HUDEP-2 (cell line): ENCODE data around the gene KLC1.
"Not testable (repeated sequence)": the region's sequence is repeated elsewhere in the genome, so short reads cannot be mapped to it uniquely, and the experiment has no call there.

ENCODE experiments used
- DNase-seq, 76 experiments: peaks; one replicate each; lab custom pipeline; 2025; ENCODE audit not compliant: unreplicated experiment in 76 of 76; lab: John Stamatoyannopoulos, UW

Gene KLC1

DNA sequence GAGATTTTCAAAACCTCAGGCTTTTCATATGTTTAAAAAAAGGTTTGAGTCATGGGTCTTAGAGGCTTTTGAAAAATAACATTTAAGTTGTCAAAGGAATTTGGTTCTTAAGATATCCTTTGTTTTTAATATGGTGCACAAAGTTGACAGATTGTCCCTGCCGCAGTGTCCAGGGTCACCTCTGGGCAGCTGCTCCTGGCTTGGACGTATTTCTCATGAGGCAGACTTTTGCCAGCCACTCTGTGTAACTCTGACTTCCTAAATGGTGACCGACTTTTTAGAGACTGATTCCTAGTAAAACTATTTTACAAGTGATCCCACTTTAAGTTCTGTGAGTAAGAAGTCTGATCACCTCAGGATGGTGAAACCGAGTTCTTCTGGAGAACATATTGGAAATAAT lies 58.7 kb downstream of the KLC1 start:
- DNase-seq = no peak

DNA sequence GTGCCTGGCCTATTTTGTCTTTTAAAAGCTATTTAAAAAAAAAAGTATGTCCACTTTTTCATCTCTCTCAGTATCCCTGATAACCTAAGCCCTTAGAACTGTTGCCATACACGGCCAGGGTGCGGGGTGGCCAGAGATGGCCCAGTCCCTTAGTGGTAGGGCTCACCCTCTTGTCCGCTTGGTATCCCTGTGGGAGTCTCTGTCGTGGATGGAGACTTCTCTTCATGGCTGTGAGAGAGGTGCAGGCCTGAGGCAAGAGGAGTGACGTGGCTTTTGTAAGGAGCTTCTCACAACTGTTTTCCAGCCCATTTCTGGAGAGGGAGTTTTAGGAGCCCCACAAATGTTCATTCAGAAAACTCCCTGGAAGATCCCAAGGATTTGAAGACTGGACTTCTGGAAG lies 59.4 kb downstream of the KLC1 start:
- DNase-seq = no peak

DNA sequence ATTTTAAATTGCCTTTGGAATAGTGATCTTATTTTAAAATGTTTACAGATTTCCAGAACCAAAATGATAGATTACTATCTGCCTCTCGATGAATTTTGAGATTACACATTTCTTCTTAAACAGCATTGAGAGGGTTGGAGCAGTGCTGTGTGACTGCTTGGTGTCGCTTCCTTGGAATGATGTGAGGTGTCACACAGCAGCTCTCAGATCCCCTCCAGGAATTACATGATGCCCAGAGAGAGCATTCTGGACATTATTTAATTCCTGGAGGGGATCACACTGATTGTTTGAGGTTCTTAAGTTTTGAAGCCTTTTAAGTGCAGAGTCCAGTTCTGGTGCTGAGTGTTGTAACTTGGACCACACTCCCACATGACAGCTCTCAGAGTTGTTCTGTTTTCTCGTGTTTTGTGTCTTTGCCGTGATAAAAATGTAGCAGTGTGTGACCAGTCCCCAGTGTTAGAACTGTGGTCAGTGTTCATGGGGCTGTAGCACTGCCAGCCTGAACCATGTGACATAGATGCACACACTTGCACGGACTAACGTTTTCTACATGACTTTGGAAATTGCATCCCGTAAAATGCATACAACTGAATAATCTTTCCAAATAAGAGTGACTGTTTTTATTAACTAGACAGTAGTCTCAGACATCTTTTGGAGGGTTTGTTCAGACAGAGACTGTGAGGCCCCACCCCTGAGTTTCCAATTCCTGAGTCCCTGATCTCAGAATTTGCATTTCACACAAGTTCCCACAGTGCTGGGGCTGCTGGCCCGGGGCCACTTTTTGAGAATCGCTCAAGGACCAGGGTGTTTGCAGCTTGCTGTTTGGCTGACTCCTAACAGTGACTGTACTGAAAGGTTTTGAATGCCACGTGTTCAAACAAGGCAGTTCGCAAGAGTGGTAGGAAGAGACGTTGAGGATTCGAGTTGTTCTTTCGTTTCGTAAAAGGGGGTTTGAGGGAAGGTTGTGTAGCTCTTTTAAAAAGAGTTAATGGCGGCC lies 60.2 kb downstream of the KLC1 start:
- no peak for DNase-seq

DNA sequence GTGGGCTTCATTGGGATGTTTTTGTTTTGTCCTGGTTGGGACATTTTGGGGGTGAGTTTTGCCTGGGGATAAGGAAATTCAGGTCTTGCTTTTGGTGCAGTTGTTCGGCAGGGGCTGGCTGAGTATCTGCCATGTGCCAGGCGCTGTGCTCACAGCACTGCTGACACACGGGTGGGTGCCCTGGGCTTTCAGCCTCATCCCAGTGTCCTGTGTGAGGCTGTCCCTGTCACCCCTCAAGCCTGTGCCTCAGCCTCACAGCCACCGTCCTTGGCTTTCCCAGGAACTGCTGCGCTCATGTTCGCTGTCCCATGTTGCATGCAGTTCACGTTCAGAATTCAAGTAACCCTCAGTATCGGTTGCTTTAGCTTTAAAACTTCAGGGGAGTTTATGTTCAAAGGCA lies 61.3 kb downstream of the KLC1 start:
- DNase-seq = no peak

DNA sequence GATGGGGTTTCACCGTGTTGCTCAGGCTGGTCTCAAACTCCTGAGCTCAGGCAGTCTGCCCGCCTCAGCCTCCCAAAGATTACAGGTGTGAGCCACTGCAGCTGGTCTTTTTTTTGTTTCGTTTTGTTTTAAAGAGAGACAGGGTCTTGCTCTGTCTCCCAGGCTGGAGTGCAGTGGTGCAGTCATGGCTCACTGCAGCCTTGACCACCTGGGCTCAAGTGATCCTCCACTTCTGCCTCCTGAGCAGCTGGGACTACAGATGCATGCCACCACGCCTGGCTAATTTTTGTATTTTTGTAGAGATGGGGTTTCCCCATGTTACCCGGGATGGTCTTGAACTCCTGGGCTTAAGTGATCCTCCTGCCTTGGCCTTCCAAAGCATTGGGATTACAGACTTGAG lies 62.6 kb downstream of the KLC1 start:
- not testable (repeated sequence) for DNase-seq

DNA sequence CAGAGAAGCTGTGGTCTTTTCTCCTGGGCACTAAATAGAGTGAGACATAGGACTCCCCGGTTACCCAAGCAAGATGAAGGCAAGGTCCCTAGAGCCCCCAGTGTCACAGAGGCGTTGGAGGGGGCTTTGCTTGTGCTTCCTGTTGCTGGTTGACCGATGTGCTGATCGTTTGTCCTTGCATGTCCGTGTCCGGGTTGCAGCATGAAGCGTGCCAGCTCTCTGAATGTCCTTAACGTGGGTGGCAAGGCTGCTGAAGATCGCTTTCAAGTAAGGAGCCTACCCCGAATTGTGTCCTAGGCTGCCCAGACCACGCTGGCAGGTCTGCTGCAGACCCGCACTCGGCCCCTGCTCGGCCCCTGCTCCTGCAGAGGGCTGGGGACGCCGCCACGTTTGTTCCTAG lies 63.1 kb downstream of the KLC1 start:
- DNase-seq = no peak

DNA sequence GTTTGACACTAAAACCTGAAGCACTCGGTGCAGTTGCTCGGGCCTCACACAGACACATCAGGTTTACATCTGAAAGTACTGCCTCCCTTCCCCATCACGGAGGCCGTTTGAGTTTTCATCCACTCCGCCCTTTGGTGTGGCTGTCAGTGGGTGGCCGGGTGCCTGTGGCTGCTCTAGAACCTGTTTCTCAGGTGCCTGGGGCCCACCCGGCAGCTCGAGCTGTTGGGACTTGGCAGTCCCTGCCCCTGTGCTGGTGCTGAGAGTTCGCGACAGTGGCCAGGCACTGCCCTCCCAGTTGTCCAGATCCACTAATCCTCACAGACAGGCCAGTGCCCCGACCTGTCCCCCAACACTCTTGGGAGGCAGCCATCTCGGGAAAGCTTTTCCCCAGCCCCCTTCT lies 63.9 kb downstream of the KLC1 start:
- DNase-seq = no peak

GRCh38 chr14:103693515-103693914 lies 64.5 kb downstream of the KLC1 start:
- DNase-seq = peak in 1 of 76 experiments; percentile 8

- DNase-seq = no peak
Observed at GRCh38 chr14:103694572-103695026, 65.6 kb downstream of the KLC1 start.

DNA sequence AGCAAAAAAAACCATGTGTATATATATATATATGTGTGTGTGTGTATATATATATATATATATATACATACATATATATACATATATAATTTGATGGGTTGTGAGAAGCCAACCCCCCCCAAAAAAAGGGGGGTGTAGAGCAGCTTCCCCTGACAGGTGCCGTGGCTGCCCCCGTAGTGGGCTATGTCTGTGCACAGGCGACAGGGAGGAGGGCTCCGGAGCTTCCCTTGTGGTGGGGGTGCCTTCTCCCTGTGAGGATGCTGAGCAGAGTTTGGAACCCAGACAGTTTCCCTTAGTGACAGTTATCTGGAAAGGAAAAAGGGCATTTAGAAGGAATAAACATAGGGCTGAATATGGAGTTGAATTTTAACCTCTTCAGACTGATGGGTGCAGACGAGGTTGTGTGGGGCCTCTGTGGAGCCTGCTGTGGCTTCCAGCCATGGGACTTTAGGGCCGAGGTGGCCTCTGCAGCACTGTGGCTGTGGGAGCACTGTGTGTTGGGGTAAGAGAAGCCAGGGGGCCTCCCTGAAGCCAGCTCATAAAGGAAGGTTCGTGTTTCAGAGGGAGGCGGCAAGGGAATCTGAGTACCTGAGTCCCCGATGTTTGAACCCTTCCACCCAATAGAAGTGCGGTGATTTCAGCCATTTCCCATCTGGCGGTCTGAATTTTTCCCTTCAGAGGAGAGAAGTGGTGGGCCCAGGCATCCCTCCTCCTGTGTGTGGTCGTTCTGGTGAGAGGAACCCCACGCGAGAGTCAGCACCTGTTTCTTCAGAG lies 66.5 kb downstream of the KLC1 start:
- no peak for DNase-seq

DNA sequence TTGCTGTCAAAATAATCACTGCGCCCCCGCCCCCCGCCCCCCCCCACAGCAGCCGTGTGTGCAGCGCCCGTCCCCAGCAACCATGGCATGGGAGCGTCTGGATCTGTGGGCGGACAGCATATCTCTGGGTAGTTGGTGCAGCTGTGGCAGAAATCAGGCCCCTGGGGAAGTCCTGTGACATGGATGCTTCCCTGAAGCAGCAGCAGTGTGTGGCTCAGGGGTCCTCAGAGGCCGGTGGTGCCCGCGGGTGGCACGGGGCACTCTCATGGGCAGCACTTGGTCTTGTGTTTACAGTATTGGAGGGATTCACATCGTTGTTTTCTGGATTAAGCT lies 67.0 kb downstream of the KLC1 start:
- DNase-seq = no peak

DNA sequence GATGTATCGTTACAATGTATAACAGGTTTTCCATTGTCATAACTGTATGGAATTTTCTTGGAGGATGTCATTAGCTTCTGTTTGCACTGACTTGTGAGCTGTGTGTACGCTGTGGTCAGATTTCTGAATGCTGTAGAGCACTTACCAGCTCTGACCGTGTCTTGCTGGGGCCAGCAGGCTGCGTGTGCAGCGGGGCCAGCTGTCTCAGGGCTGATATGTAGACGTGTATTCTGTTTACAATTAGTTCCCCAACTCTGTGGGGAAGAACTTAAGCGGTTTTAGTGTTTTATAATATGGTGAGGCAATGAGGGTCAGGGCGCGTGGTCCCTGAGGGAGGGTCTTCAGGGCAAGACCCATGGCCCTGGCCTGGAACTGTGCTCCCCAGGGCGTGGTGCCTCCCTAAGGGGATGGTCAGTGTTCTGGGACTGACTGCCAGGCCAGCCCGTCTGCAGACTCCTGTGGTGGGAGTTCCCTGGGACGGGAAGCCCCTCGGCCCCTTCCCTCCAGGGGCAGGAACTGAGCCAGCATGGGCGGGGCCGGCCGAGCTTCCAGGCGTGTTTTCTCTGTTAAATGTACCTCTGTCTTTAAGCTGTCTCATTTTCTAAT lies 67.6 kb downstream of the KLC1 start:
- no peak for DNase-seq

DNA sequence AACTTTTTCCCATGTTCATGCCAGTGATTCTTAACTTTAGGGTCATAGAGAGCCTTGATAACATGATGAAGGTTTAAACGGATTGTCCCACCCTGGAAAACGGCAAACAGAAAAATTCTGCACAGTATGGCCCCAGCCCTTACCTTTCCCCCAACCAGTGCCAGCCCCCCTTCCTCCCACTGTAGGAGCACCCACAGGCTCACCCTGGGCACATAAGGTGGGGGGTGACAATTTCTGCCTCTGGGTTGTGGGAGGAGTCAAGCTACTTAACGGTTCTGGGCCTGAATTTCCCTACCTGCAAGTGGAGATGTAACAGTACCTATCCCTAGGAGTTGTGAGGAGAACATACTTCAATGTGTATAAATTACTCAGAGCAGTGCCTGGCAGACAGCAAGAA lies 68.2 kb downstream of the KLC1 start:
- DNase-seq = no peak

DNA sequence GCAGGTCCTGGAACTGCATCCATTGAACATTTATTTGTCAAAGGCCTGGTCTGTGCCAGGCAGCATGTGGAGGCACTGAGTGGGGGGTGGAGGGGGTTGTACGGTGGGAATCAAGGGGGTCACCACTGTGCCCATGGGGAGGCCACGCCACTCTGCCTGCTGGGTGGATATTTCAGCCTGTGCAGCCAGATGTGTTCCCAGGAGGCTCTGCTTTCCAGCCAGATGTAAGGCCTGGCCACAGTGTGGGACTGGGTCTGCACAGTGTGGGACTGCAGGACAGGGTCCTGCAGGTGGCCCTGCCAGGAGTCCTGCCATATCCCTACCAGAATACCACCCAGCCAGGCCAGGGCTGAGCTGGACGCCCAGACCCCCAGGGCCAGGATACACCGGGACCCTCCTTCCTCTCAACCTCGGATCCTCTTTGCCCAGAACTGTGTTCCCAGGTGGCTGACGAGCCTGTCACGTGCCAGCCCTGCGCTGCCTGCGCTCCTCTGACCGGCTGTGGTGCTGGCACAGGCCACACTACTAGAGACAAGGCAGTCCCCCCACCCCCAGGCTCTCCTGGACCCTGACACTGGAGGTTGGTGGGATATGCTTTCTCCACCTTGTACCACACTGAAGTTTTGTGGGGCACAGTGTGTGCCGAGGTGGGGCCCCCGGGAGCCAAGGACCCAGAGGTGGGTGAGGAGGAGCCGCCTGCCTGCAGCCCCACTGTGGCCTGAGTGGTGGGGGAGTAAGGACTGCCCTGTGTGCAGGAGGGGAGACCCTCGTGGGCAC lies 68.8 kb downstream of the KLC1 start:
- no peak for DNase-seq

- DNase-seq = no peak
Observed at GRCh38 chr14:103698380-103699260, 69.6 kb downstream of the KLC1 start.

GRCh38 chr14:103699261-103699661 lies 70.2 kb downstream of the KLC1 start:
- DNase-seq = no peak

DNA sequence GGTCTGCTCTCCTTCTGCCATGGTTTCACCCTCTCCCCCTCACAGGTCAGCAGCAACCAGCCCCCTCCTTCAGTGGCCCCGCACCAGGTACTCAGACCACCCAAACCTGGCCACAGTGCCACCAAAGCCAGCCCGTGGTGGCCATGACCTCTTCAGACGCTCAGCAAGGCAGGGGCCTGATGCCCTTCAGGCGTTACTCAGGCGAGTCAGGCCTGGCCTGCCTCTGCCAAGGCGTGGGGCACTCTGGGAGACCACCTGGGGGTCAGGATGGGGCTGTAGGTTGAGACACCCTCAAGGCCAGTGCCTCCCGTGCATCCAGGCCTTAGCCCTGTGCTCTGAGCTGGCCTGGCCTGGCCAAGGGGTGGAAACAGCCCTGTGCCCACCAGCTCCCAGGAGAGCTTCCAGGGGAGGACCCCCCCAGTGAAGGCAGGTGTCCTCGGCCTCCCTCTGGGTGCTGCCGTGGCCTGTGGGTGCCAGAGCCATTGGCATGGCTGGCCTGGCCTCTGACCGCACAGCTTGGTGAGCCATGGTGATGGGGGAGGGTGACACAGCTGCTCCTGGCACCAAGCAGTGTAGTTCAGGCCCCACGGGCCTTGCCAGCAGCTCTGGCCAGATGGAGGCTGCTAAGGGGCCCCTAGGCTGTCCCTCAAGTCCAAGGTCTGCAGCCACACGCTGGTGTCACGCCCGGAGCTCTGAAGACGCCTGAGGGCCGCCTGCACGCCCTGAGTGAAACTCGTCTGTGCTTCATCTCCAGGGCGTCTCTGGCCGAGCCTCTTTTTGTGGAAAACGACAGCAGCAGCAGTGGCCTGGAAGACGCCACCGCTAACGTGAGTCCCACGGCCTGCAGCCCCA lies 71.1 kb downstream of the KLC1 start:
- DNase-seq = no peak

GRCh38 chr14:103700753-103701490 lies 71.9 kb downstream of the KLC1 start:
- no peak for DNase-seq
